T-helper 1 cell treated with Interleukin-12 subunit alpha and Interleukin-12 subunit beta and Interleukin-4 antibody, amounts not matched to agents 30 μg/mL and 1 μg/mL, for 36 hours (primary cell): ENCODE data around the gene SSRP1.

ENCODE experiments used
- H3K27ac Mint-ChIP-seq: one replicate; pipeline ENCODE4 v1.8.0; 2021; ENCODE audit warnings: mild to moderate bottlenecking, mixed read lengths
- H3K27me3 Mint-ChIP-seq: one replicate; pipeline ENCODE4 v1.8.0; 2021; ENCODE audit warnings: low read depth, mixed read lengths
- H3K36me3 Mint-ChIP-seq: one replicate; pipeline ENCODE4 v1.8.0; 2021; ENCODE audit warnings: low read depth, mixed read lengths
- H3K4me1 Mint-ChIP-seq: one replicate; pipeline ENCODE4 v1.8.0; 2021; ENCODE audit warnings: low read depth, mixed read lengths
- H3K4me3 Mint-ChIP-seq: one replicate; pipeline ENCODE4 v1.8.0; 2021; ENCODE audit warnings: mild to moderate bottlenecking, moderate library complexity, mixed read lengths
- H3K9me3 Mint-ChIP-seq: one replicate; pipeline ENCODE4 v1.8.0; 2021; ENCODE audit warnings: mixed read lengths

Gene SSRP1

GRCh38 chr11:57335023-57335342 lies 709 bp downstream of the SSRP1 start:
- Mint-ChIP-seq H3K4me3 (peak overlapping the region; percentile 97), H3K9me3 (no peaks in the 10 kb centered on the region), H3K27me3 (no peaks in the 10 kb centered on the region), H3K27ac (peak overlapping the region; percentile 87), H3K4me1 (peaks cover 29% of the 10 kb centered on the region), H3K36me3 (peaks cover 31% of the 10 kb centered on the region)

GRCh38 chr11:57332694-57333440 lies 2.8 kb downstream of the SSRP1 start:
- no peaks in the 10 kb centered on the region for H3K27me3 Mint-ChIP-seq

DNA sequence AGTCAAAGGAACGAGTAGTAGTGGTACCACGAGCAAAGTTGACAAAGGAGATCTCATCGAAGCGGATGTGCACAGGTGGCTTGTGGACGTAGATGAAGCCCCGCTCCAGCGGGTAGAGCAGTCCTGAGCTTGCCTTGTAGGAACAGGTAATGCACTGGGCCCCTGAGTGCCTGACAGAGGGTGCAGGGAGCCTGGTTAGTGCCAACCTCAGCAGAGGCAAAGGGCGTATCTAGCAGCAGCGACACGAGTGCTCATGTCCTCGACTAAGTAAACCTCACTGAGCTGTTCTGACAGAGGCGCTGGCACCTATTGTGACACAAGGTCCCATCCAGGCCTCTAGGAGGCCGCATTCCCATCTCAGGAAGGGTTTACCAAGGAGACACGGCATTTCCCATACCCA lies 4.0 kb downstream of the SSRP1 start:
- Mint-ChIP-seq H3K4me3 (no peak overlapping the region), H3K4me1 (peaks cover 39% of the 10 kb centered on the region), H3K36me3 (peaks cover 58% of the 10 kb centered on the region), H3K9me3 (no peaks in the 10 kb centered on the region), H3K27me3 (no peaks in the 10 kb centered on the region), H3K27ac (no peak overlapping the region)

More at GRCh38 chr11:57332694-57333440, 2.8 kb downstream of the SSRP1 start:
- no peak overlapping the region for H3K27ac Mint-ChIP-seq
- H3K4me3 Mint-ChIP-seq: no peak overlapping the region
- H3K4me1 Mint-ChIP-seq: peaks cover 31% of the 10 kb centered on the region
- no peaks in the 10 kb centered on the region for H3K9me3 Mint-ChIP-seq
- H3K36me3 Mint-ChIP-seq: peaks cover 47% of the 10 kb centered on the region

DNA sequence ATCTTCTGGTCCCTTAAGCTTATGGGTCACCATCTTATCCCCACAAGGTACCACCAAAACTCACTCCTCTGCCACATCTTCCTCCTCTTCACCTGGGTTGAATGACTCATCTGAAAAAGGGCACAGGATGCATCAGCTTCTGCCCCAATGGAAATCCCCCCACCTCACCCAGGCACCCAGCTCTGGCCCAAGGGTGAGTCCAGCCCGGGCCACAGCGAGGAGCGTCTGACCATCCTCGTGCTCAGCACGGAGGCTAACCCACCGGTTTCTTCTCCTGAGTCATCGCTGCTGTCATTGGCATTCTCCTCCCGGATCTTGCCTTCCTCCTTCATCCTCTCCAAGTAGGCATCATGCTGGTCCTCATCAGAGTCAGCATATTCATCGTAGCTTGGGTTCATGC lies 5.7 kb downstream of the SSRP1 start:
- Mint-ChIP-seq H3K36me3 (peaks cover 68% of the 10 kb centered on the region), H3K27ac (no peak overlapping the region), H3K4me3 (no peak overlapping the region), H3K27me3 (no peaks in the 10 kb centered on the region), H3K9me3 (no peaks in the 10 kb centered on the region), H3K4me1 (peaks cover 45% of the 10 kb centered on the region)

- Mint-ChIP-seq H3K27me3 (no peaks in the 10 kb centered on the region), H3K4me3 (no peak overlapping the region), H3K36me3 (peaks cover 61% of the 10 kb centered on the region), H3K27ac (peak overlapping the region; percentile 32), H3K9me3 (no peaks in the 10 kb centered on the region), H3K4me1 (peaks cover 46% of the 10 kb centered on the region)
Measured at GRCh38 chr11:57327721-57328120, 8.0 kb downstream of the SSRP1 start.

- Mint-ChIP-seq H3K9me3 (no peaks in the 10 kb centered on the region), H3K36me3 (peaks cover 48% of the 10 kb centered on the region), H3K27ac (peak overlapping the region; percentile 92), H3K4me1 (peaks cover 51% of the 10 kb centered on the region), H3K27me3 (no peaks in the 10 kb centered on the region), H3K4me3 (peak overlapping the region; percentile 81)
Measured at GRCh38 chr11:57325735-57326048, 10.0 kb downstream of the SSRP1 start.

DNA sequence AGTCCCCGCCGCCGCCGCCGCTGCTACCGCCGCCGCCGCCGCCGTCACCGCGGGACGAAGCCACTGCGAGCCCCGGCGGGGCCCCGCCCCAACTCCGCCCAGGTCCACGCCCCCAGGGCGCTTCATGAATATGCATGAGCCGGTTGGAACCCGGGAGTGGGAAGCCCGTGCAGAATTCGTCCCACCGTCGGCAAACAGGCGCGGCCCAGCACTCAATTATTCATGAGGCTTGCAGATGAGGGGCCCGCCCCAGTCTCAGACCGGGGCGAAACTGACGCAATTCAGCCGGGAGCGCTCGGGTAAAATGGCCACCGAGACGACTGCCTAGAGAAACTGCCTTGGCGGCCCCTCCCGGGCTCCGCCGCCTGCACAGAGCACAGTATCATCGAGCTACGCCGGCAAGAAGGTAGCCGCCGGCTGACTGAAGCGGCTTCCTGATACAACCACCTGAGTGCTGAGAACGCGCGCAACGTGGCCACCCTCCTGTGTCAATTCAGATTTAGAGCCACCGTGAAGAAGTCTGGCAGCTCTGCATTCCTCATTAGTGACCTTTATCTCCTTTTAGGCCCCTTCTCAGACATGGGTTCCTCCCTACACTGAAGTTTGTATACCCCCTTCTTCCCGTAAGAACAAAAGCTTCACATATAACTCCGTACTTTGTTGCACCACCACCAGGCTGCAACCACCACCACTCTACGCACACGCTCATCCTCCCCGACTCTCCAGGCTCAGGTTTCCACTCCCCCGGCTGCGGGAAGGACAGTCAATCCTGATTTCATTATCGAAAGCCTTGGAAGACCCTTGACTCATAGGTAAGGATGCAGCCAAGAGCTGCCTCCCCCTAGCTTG lies 10.6 kb downstream of the SSRP1 start, which contains the start of gene TNKS1BP1:
TNKS1BP1 (minus strand) TSS at position 67 of the 849 bp plus-strand sequence. CDS start 3,067 bp downstream, outside the sequence.
- H3K36me3 Mint-ChIP-seq: peaks cover 43% of the 10 kb centered on the region
- H3K27ac Mint-ChIP-seq: peak within 1 kb of the TSS; percentile 92
- H3K4me3 Mint-ChIP-seq: peak within 1 kb of the TSS; percentile 85
- H3K27me3 Mint-ChIP-seq: no peaks in the 10 kb centered on the region
- H3K4me1 Mint-ChIP-seq: peaks cover 49% of the 10 kb centered on the region
- no peaks in the 10 kb centered on the region for H3K9me3 Mint-ChIP-seq

DNA sequence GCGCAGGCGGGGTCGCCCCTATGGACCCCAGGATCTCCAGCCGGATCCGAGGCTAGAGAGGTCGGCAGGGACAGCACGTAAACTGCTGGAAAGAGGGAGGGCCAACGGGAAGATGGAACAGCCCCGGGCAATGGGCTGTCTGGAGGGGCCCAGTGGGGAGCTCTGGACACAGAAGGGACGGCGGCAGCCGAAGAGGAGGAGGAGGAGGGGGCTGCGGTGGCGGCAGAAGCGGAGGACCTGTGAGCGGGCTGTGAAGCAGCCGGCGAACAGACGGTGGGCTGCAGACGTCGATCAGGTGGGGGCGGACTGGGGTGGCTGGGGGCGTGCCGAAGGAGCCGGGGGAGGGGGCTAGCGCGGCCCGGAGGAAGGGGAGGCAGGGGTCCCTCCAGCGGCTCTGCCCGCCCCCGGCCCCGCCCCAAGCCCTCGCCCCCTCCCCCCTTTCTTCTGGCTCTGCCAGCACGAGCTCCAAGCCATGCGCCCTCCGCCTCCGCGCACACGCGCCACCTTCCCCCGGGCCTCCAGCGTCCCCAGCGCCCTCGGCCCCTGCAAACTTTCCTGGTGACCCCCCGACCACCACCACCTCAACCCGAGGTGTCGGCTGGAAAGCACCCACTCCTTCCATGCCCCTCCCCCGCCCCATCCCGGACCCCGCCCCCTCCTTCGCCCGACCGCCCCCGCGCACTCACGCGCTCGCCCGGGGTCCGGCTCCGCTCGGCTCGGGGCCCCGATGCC lies 11.4 kb downstream of the SSRP1 start:
- Mint-ChIP-seq H3K27me3 (no peaks in the 10 kb centered on the region), H3K4me3 (peak overlapping the region; percentile 85), H3K4me1 (peaks cover 46% of the 10 kb centered on the region), H3K9me3 (no peaks in the 10 kb centered on the region), H3K27ac (peak overlapping the region; percentile 80), H3K36me3 (peaks cover 35% of the 10 kb centered on the region)

- H3K9me3 Mint-ChIP-seq: no peaks in the 10 kb centered on the region
- H3K36me3 Mint-ChIP-seq: peaks cover 35% of the 10 kb centered on the region
- peak overlapping the region; percentile 85 for H3K4me3 Mint-ChIP-seq
- H3K27ac Mint-ChIP-seq: peak overlapping the region; percentile 80
- H3K27me3 Mint-ChIP-seq: no peaks in the 10 kb centered on the region
- H3K4me1 Mint-ChIP-seq: peaks cover 46% of the 10 kb centered on the region
Measured at GRCh38 chr11:57323855-57324153, 11.9 kb downstream of the SSRP1 start.

DNA sequence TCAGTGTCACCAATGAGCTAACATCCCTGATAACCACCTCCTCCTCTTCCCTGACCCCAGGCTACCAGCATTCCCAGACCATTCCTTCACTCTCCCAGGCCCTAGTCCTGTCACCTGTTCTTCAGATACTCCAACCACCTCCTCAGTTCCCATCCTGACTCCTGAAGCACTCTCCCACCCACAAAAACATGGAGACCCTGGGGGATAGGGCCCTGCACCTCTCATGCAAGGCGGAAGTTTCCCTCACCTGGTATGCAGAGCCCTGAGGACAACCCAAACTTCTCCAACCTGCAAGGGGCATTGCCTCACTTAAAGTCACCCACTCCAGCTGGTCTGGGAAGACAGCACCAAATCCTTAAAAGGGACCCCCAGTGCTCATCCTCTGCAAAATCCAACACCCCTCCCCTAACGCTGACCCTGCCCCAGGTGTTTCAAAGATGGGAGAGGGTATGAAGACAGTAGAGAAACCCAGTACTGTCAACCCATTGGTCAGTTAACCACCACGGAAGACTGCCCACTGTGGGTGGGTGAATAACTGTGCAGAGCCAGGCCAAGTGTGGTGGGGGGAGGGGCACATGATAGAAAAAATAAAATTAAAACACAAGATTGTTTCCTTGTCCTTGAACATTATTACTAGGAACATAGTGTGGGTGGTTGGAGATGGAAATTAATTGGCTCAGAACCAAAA lies 12.4 kb downstream of the SSRP1 start:
- no peaks in the 10 kb centered on the region for H3K27me3 Mint-ChIP-seq
- H3K4me3 Mint-ChIP-seq: peak overlapping the region; percentile 85
- H3K9me3 Mint-ChIP-seq: no peaks in the 10 kb centered on the region
- H3K36me3 Mint-ChIP-seq: peaks cover 30% of the 10 kb centered on the region
- H3K27ac Mint-ChIP-seq: peak overlapping the region; percentile 75
- peaks cover 46% of the 10 kb centered on the region for H3K4me1 Mint-ChIP-seq

- Mint-ChIP-seq H3K4me1 (peaks cover 43% of the 10 kb centered on the region), H3K9me3 (no peaks in the 10 kb centered on the region), H3K36me3 (peaks cover 25% of the 10 kb centered on the region), H3K27me3 (no peaks in the 10 kb centered on the region), H3K27ac (peak overlapping the region; percentile 58), H3K4me3 (peak overlapping the region; percentile 85)
Measured at GRCh38 chr11:57322256-57323166, 13.2 kb downstream of the SSRP1 start.

GRCh38 chr11:57321388-57322255 lies 14.1 kb downstream of the SSRP1 start:
- H3K36me3 Mint-ChIP-seq: peaks cover 16% of the 10 kb centered on the region
- H3K27me3 Mint-ChIP-seq: no peaks in the 10 kb centered on the region
- H3K27ac Mint-ChIP-seq: no peak overlapping the region
- H3K4me3 Mint-ChIP-seq: peak overlapping the region; percentile 39
- H3K9me3 Mint-ChIP-seq: no peaks in the 10 kb centered on the region
- H3K4me1 Mint-ChIP-seq: peaks cover 37% of the 10 kb centered on the region
